Fibroblast of lung (primary cell): ENCODE measurements around the gene VEGFC.

ENCODE experiments used
- CTCF ChIP-seq, 2 donors: IDR thresholded peaks in 1 of 2; conservative IDR thresholded peaks in 1 of 2; 1 replicate in 1 of 2; 2 replicates in 1 of 2; pipeline ENCODE4 v1.5.1; 2011 to 2012; ENCODE audit warnings: low read length in 2 of 2, control low read depth in 1 of 2, inconsistent platforms in 1 of 2, low read depth in 1 of 2, mild to moderate bottlenecking in 1 of 2
- EZH2 ChIP-seq: IDR thresholded peaks from 2 replicates; pipeline ENCODE4 v1.5.1; 2012; ENCODE audit warnings: low read length, control low read depth, mild to moderate bottlenecking; ENCODE audit errors: missing control alignments

GRCh38 chr4:176709417-176709816 lies 83.3 kb downstream of the VEGFC start:
- TF ChIP-seq EZH2, result no peak
- TF ChIP-seq CTCF (conservative IDR thresholded peaks at IDR 0.05 in 1 of 2, IDR thresholded peaks at IDR 0.05 in 1 of 2; ENCODE audit: low read depth in 1 of 2, low read length in 2 of 2), result no peak
